AG09309 (cell line): ENCODE measurements around the gene FRZB.

Experiments
- DNase-seq: peaks from one replicate; pipeline ENCODE4 v3.0.0-alpha.2; 2010; ENCODE audit warnings: low read depth
- H3K4me3 ChIP-seq: 2 replicates; pipeline ENCODE4 v1.5.1; 2011; ENCODE audit warnings: mild to moderate bottlenecking, low read depth, low read length, moderate library complexity; ENCODE audit not compliant: control insufficient read depth
- TF ChIP-seq, protein P1 (sequence below): IDR thresholded peaks from 2 replicates; pipeline ENCODE4 v1.5.1; 2011; ENCODE audit warnings: mild to moderate bottlenecking, low read depth, low read length, inconsistent platforms; ENCODE audit not compliant: insufficient read depth, control insufficient read depth; ENCODE audit errors: missing control alignments

The FRZB gene

DNA sequence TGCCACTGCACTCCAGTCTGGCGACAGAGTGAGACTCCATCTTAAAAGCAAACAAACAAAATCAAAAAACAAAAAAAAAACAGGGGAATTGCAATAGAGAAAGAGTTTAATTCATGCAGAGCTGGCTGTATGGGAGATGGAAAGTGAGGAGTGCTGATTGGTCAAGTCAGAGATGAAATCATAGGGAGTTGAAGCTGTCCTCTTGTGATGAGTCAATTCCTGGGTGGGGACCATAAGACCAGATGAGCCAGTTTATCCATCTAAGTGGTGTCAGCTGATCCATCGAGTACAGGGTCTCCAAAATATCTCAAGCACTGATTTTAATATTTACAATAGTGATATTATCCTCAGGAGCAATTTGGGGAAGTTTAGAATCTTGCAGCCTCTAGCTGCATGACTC, 45.3 kb downstream of the FRZB start:
- no peak for DNase-seq
- no peak overlapping the region for H3K4me3 ChIP-seq
- TF ChIP-seq, protein P1, sequence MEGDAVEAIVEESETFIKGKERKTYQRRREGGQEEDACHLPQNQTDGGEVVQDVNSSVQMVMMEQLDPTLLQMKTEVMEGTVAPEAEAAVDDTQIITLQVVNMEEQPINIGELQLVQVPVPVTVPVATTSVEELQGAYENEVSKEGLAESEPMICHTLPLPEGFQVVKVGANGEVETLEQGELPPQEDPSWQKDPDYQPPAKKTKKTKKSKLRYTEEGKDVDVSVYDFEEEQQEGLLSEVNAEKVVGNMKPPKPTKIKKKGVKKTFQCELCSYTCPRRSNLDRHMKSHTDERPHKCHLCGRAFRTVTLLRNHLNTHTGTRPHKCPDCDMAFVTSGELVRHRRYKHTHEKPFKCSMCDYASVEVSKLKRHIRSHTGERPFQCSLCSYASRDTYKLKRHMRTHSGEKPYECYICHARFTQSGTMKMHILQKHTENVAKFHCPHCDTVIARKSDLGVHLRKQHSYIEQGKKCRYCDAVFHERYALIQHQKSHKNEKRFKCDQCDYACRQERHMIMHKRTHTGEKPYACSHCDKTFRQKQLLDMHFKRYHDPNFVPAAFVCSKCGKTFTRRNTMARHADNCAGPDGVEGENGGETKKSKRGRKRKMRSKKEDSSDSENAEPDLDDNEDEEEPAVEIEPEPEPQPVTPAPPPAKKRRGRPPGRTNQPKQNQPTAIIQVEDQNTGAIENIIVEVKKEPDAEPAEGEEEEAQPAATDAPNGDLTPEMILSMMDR, result no peak

DNA sequence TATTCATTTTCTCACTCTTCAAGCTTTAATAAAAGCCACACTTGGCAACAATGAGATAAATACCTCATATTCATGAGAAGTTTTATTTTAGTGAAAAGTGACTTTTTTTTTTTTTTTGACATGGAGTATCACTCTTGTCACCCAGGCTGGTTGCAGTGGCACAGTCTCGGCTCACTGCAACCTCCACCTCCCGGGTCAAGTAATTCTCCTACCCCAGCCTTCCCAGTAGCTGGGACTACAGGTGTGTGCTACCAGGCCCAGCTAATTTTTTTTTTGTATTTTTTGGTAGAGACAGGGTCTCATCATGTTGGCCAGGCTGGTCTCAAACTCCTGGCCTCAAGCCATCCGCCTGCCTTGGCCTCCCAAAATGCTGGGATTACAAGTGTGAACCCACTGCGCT, 47.0 kb downstream of the FRZB start:
- DNase-seq, result no peak
- TF ChIP-seq, protein P1, result no peak
- H3K4me3 ChIP-seq, result no peak overlapping the region

DNA sequence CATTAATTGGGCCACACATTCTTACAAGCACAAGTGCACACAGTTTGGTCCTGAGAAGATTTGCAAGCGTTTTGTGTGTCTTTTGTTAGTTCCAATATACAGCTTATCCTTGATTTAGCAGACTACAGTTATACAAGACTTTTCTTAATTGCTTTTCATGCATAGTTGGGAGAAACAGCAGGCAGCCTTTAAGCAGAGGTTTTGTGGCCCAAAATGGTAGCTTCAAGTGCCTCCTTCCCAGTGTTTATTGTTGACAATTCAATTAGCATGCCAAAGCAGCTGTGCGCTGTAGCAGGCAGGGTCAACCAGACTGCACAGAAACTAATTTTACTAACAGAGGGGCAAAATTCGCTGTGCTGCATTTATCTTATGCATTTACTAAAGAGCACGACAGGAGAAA, 47.5 kb downstream of the FRZB start:
- no peak overlapping the region for H3K4me3 ChIP-seq
- DNase-seq, result no peak
- TF ChIP-seq, protein P1, result no peak

DNA sequence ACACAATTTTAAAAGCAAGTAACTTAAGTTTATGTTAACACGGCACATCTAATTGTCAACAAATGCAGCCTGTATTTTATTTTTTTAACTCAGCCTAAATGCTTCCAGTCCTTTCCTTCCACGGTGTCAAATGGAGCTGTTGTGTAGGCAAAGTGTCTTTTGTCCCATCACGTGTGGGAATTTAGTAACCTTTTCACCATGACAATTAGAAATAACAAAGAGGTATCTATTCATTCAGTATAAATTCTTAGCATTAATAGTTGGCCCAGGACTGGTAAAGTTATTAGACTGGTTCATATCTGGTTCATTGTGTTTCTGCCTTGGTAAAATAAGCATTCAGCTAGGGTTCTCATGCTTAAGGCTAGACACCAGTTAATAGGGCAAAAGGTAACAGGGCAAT, 47.9 kb downstream of the FRZB start:
- no peak overlapping the region for H3K4me3 ChIP-seq
- no peak for DNase-seq
- TF ChIP-seq, protein P1, result no peak

DNA sequence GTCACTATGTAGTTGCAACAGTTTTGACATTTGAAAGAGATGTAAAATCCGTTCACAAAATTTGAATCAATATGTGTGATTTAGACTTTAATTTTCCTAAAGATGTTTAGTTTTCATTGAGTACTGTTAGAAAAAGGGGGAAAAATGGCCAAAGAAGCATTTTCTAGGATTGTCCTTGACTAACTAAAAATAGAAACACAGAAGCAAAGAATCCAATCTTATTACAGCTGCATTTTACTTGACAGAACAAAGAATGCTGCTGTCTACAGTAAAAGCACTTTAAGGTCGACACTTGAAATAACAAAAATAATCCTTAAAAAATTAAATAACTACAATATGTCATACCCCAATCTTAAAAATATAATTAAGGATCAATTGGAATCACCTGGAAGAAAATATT, 48.9 kb downstream of the FRZB start:
- H3K4me3 ChIP-seq, result no peak overlapping the region
- no peak for DNase-seq
- TF ChIP-seq, protein P1, result no peak

DNA sequence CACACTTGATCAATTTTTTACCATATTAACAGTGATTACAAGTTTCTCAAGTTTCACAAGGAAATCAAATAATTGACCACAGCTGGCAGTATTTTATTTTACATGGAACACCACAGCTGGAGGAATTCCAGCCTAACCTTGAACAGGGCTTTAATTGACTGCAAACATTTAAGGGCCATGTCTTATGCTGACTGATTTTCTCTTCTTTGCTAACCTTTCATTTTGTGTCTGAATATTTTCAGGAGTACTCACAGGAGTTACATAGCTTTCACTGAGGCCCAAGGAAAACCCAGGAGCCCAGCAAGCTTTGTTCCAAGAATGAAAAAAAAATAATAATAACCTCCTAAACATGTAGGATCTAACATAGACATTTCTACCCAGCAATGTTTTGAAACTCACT, 49.6 kb downstream of the FRZB start:
- no peak for DNase-seq
- H3K4me3 ChIP-seq, result no peak overlapping the region
- TF ChIP-seq, protein P1, result no peak

DNA sequence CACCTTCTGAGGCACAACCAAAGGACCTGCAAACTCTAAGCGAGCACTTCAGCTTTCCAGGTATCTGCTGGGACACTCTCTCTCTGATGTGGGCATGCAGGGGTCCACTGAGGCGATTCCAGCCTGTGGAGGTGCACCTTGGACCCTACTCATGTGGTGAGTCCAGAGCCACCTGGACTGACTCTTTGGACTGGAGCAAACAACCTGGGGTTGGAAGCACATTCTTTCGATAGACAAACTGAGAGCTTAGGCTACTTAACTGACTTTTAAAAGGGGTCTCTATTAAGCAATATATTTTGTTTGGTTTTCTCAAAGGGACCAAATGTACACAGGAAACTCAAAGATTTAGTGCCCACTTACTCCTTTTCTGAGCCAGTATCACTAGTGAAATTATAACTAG, 51.6 kb downstream of the FRZB start:
- DNase-seq, result no peak
- no peak overlapping the region for H3K4me3 ChIP-seq
- TF ChIP-seq, protein P1, result no peak
